HepG2 (cell line): ENCODE data around the gene MAP3K3. TPM values are rescaled to one million over a fixed set of nuclear protein-coding genes. Genes with fewer than 3 reads are reported as not detected.

Experiments used
- ATAC-seq: fragments of 200-7000 bp; cut with Tn5 transposase; 3 replicates; pipeline ENCODE4 v1.9.1; 2020; ENCODE audit warnings: mild to moderate bottlenecking, moderate library complexity
- BruUV-seq: library from RNA; stranded (reverse); fragments of 400-500 nt; replicated peaks from 2 replicates; lab custom pipeline; 2021; lab: Mats Ljungman, UMichigan
- CTCF ChIA-PET: fragments of 300-600 bp; formaldehyde crosslinking; extraction: SDS; loops from one replicate; lab custom pipeline; 2021; ENCODE audit warnings: low total read pairs, inconsistent platforms, low intra/inter-chr PET ratio; lab: Yijun Ruan, JAX
- POLR2A ChIA-PET: fragments of 350-600 bp; sonication (Branson Sonifier 250); formaldehyde crosslinking; loops from one replicate; lab custom pipeline; 2020; ENCODE audit warnings: antibody characterized with exemption, inconsistent platforms; lab: Yijun Ruan, JAX
- DNase-seq: peaks from one replicate; pipeline ENCODE4 v3.0.0-alpha.2; 2015; ENCODE audit warnings: low spot score
- FAIRE-seq: peaks from 3 replicates; lab custom pipeline; 2011; peaks lifted over from hg19 to GRCh38; lab: Jason Lieb, UNC
- H2AFZ ChIP-seq: one replicate; pipeline ENCODE4 v1.6.1; 2011; ENCODE audit warnings: low read length, inconsistent platforms
- H3K27ac ChIP-seq: fragments of 300-600 bp; 3 replicates; pipeline ENCODE4 v1.8.0; 2011; ENCODE audit warnings: mixed run types, mild to moderate bottlenecking, mixed read lengths, low read length, inconsistent platforms; ENCODE audit not compliant: insufficient read depth; ENCODE audit errors: extremely low read length
- H3K27me3 ChIP-seq, 2 experiments: fragments of 200-600 bp in 1 of 2; 2 replicates in 1 of 2; 3 replicates in 1 of 2; pipeline versions ENCODE4 v1.6.0 to v1.8.0; 2011; ENCODE audit warnings: low read length in 2 of 2, mild to moderate bottlenecking in 2 of 2, moderate library complexity in 2 of 2, inconsistent platforms in 1 of 2; ENCODE audit not compliant: insufficient read depth in 2 of 2, control insufficient read depth in 1 of 2
- H3K36me3 ChIP-seq, 2 experiments: fragments of 200-600 bp in 1 of 2; replicated peaks in 1 of 2; 2 replicates in 1 of 2; 3 replicates in 1 of 2; pipeline versions ENCODE4 v1.5.1 to v1.8.0; 2011; ENCODE audit warnings: low read length in 2 of 2, inconsistent platforms in 1 of 2; ENCODE audit not compliant: insufficient read depth in 2 of 2, control insufficient read depth in 1 of 2
- H3K4me1 ChIP-seq: 2 replicates; pipeline ENCODE4 v1.5.1; 2012; ENCODE audit warnings: low read length, inconsistent platforms; ENCODE audit not compliant: insufficient read depth
- H3K4me2 ChIP-seq: 2 replicates; pipeline ENCODE4 v1.6.0; 2011; ENCODE audit warnings: low read depth, low read length, inconsistent platforms
- H3K4me3 ChIP-seq, 3 experiments: fragments of 200-600 bp in 1 of 3; sonication (generic), shearing (Covaris generic) in 1 of 3; replicated peaks in 1 of 3; 2 replicates each; pipeline ENCODE4 v1.5.1; 2011 to 2016; ENCODE audit warnings: low read length in 3 of 3, inconsistent platforms in 2 of 3, low read depth in 2 of 3, mild to moderate bottlenecking in 2 of 3, control low read depth in 1 of 3, mixed read lengths in 1 of 3; ENCODE audit not compliant: insufficient read depth in 1 of 3
- H3K79me2 ChIP-seq: one replicate; pipeline ENCODE4 v1.6.1; 2011; ENCODE audit warnings: low read length, inconsistent platforms; ENCODE audit not compliant: insufficient read depth
- H3K9ac ChIP-seq: 2 replicates; pipeline ENCODE4 v1.6.0; 2011; ENCODE audit warnings: mild to moderate bottlenecking, low read depth, low read length, inconsistent platforms; ENCODE audit not compliant: insufficient read depth
- H3K9me3 ChIP-seq: 2 replicates; pipeline ENCODE4 v1.5.1; 2012; ENCODE audit warnings: mild to moderate bottlenecking, low read length
- H4K20me1 ChIP-seq: 2 replicates; pipeline ENCODE4 v1.6.0; 2011; ENCODE audit warnings: inconsistent platforms, mild to moderate bottlenecking, low read length, moderate library complexity; ENCODE audit not compliant: insufficient read depth
- ARHGAP35 ChIP-seq: sonication (generic); formaldehyde crosslinking; IDR thresholded peaks from 2 replicates; pipeline ENCODE4 v1.9.0; 2022; ENCODE audit warnings: mild to moderate bottlenecking, inconsistent platforms, moderate library complexity, missing genetic modification reagents, borderline replicate concordance
- KDM2A ChIP-seq: sonication (generic); formaldehyde crosslinking; IDR thresholded peaks from 2 replicates; pipeline ENCODE4 v1.4.0; 2020; ENCODE audit warnings: low read depth, missing genetic modification reagents, borderline replicate concordance
- MXD4 ChIP-seq: IDR thresholded peaks from 2 replicates; pipeline ENCODE4 v1.6.1; 2016; ENCODE audit warnings: mild to moderate bottlenecking, missing biosample characterization, missing genetic modification reagents
- PHF8 ChIP-seq: sonication (generic); formaldehyde crosslinking; IDR thresholded peaks from 2 replicates; pipeline ENCODE4 v1.5.0; 2020; ENCODE audit warnings: missing genetic modification reagents
- REL ChIP-seq: sonication (generic); formaldehyde crosslinking; conservative IDR thresholded peaks from 2 replicates; pipeline ENCODE4 v1.8.0; 2022; ENCODE audit warnings: mild to moderate bottlenecking, missing genetic modification reagents, moderate library complexity
- RFX3 ChIP-seq: IDR thresholded peaks from 2 replicates; pipeline ENCODE4 v1.6.1; 2016; ENCODE audit warnings: missing biosample characterization, missing genetic modification reagents
- ZNF160 ChIP-seq: sonication (generic); formaldehyde crosslinking; IDR thresholded peaks from 2 replicates; pipeline ENCODE4 v1.8.0; 2022; ENCODE audit warnings: mild to moderate bottlenecking, inconsistent platforms, missing genetic modification reagents
- ZNF224 ChIP-seq: sonication (generic); formaldehyde crosslinking; IDR thresholded peaks from 2 replicates; pipeline ENCODE4 v1.5.0; 2020; ENCODE audit warnings: mild to moderate bottlenecking, missing genetic modification reagents
- ZNF234 ChIP-seq: sonication (generic); formaldehyde crosslinking; conservative IDR thresholded peaks from 2 replicates; pipeline ENCODE4 v1.5.1; 2020; ENCODE audit warnings: mild to moderate bottlenecking, missing genetic modification reagents
- ZNF598 ChIP-seq: sonication (generic); formaldehyde crosslinking; IDR thresholded peaks from 2 replicates; pipeline ENCODE4 v1.5.1; 2020; ENCODE audit warnings: mild to moderate bottlenecking, missing genetic modification reagents, borderline replicate concordance
- ZNF607 ChIP-seq: sonication (generic); formaldehyde crosslinking; IDR thresholded peaks from 2 replicates; pipeline ENCODE4 v1.5.1; 2020; ENCODE audit warnings: missing genetic modification reagents, mild to moderate bottlenecking, borderline replicate concordance
- ZNF619 ChIP-seq: sonication (generic); formaldehyde crosslinking; IDR thresholded peaks from 2 replicates; pipeline ENCODE4 v1.4.0; 2020; ENCODE audit warnings: mild to moderate bottlenecking, missing genetic modification reagents
- ZNF75D ChIP-seq: sonication (generic); formaldehyde crosslinking; IDR thresholded peaks from 2 replicates; pipeline ENCODE4 v1.8.1; 2023; ENCODE audit warnings: missing genetic modification reagents, mild to moderate bottlenecking, borderline replicate concordance
- ZNF790 ChIP-seq: sonication (generic); formaldehyde crosslinking; IDR thresholded peaks from 2 replicates; pipeline ENCODE4 v1.8.0; 2022; ENCODE audit warnings: missing genetic modification reagents, mild to moderate bottlenecking, borderline replicate concordance
- WGBS: methylation state at CpG from one replicate; pipeline ENCODE4 v1.1.6; 2017; ENCODE audit warnings: low lambda C conversion rate; 5-methylcytosine and 5-hydroxymethylcytosine counted together
- in situ Hi-C: cut with HindIII; loops from 2 replicates; pipeline ENCODE4 v1.10.0; 2017; ENCODE audit warnings: low pct_unique_long_range_greater_than_20kb; ENCODE audit not compliant: extremely low pct_ligation_motif_present
- intact Hi-C: fragments of 100-400 bp; cut with micrococcal nuclease; formaldehyde crosslinking; loops from one replicate; pipeline ENCODE4 v1.10.0; 2022; ENCODE audit not compliant: unreplicated experiment
- polyA plus RNA-seq, 8 experiments: library from polyadenylated mRNA; depleted of rRNA in 3 of 8; stranded (reverse) in 7 of 8; unstranded in 1 of 8; fragments of >200 nt; fragmentation: Illumina TruSeq in 4 of 8; extraction: Trizol in 4 of 8; gene quantifications; 2 replicates each; pipeline versions ENCODE4 v1.2.1 to v1.2.3, GENCODE V29; 2011 to 2016; ENCODE audit warnings: low read depth in 4 of 8, missing spikeins in 1 of 8, mixed read lengths in 1 of 8; ENCODE audit not compliant: insufficient read depth in 1 of 8
- total RNA-seq, 5 experiments: library from RNA; depleted of rRNA; stranded (reverse); fragments of >200 nt; fragmentation: Illumina TruSeq; extraction: Trizol; gene quantifications; 2 replicates each; pipeline ENCODE4 v1.2.3, GENCODE V29; 2016; ENCODE audit warnings: low read depth in 1 of 5
- TF ChIP-seq, protein P1 (sequence below): sonication (generic); formaldehyde crosslinking; IDR thresholded peaks from 2 replicates; pipeline ENCODE4 v1.9.0; 2022; ENCODE audit warnings: missing genetic modification reagents, mild to moderate bottlenecking, borderline replicate concordance
- TF ChIP-seq, protein P2 (sequence below): sonication (generic); formaldehyde crosslinking; IDR thresholded peaks from 2 replicates; pipeline ENCODE4 v1.4.0; 2020; ENCODE audit warnings: missing genetic modification reagents

MAP3K3 gene
- total and polyA plus RNA-seq, 2 of the 13 experiments (the other 11 are each of a cell fraction or from before 2014, with no cell fraction given): 17.7 to 21.8 TPM

DNA sequence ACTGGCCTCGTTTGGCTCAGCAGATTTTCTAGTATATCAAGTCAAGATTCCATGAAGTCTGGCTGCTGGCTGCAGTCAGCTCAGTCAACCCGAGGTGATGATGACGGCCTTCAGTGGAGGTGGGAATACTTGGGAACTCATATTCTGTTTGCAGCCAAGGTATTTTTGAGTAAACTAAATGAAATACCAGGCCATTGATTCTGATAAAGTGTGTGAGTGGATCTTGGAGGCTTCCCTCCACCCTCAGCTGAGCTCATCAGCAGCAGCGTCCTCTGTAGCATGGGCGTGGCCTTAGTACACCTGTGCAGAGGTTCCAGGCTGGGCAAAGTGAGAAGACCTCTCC is 43.5 kb upstream of the MAP3K3 start:
- no peak overlapping the region for H2AFZ ChIP-seq
- BruUV-seq: no TSS peak
- no peaks in the 10 kb centered on the region for H3K27me3 ChIP-seq
- DNase-seq (no peak), FAIRE-seq (no peak), ATAC-seq (peak; percentile 20)
- H3K9ac ChIP-seq: peak overlapping the region; percentile 45
- H3K79me2 ChIP-seq: peaks cover 24% of the 10 kb centered on the region
- ChIA-PET POLR2A (interaction anchor here (0.8 to 3.2 kb wide), 10 partner anchors 15 to 151 kb away, joined by 3 to 28 read pairs (median 4); partner anchors contain the start of genes DCAF7, MAP3K3 and TACO1), CTCF (no interaction called here)
- H3K27ac ChIP-seq: peak overlapping the region; percentile 83
- H4K20me1 ChIP-seq: peaks cover 12% of the 10 kb centered on the region
- H3K4me2 ChIP-seq: peak overlapping the region; percentile 68
- 12% methylated on average over 5 of the region's 5 CpGs for WGBS
- in situ Hi-C loops: no loop called here
- H3K9me3 ChIP-seq: no peaks in the 10 kb centered on the region
- intact Hi-C loops: loop anchor here (2.0 to 10.0 kb wide), 5 partner anchors 28 to 154 kb away; partner anchors contain the start of genes DCAF7, KCNH6 and MAP3K3
- H3K36me3 ChIP-seq: peaks cover 20 to 37% of the 10 kb centered on the region in 2 experiments
- peaks cover 46% of the 10 kb centered on the region for H3K4me1 ChIP-seq
- H3K4me3 ChIP-seq: peak overlapping the region; percentile 3 to 33 (median 8); a peak in 3 of 6 replicates
- 0 out of 2 replicates have a peak, but pooled peaks have one; percentile 33 for TF ChIP-seq ZNF607 (CRISPR knock-in tag)
- TF ChIP-seq ARHGAP35 (CRISPR knock-in tag): 0 out of 2 replicates have a peak, but pooled peaks have one; percentile 13
- TF ChIP-seq, protein P1, sequence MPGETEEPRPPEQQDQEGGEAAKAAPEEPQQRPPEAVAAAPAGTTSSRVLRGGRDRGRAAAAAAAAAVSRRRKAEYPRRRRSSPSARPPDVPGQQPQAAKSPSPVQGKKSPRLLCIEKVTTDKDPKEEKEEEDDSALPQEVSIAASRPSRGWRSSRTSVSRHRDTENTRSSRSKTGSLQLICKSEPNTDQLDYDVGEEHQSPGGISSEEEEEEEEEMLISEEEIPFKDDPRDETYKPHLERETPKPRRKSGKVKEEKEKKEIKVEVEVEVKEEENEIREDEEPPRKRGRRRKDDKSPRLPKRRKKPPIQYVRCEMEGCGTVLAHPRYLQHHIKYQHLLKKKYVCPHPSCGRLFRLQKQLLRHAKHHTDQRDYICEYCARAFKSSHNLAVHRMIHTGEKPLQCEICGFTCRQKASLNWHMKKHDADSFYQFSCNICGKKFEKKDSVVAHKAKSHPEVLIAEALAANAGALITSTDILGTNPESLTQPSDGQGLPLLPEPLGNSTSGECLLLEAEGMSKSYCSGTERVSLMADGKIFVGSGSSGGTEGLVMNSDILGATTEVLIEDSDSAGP: peak; percentile 8
- no peak for TF ChIP-seq RFX3 (CRISPR knock-in tag)
- TF ChIP-seq ZNF619 (CRISPR knock-in tag): 0 out of 2 replicates have a peak, but pooled peaks have one; percentile 22
- TF ChIP-seq ZNF234 (CRISPR knock-in tag): 0 out of 2 replicates have a peak, but pooled peaks have one; percentile 61
- TF ChIP-seq REL (CRISPR knock-in tag): 0 out of 2 replicates have a peak, but pooled peaks have one; percentile 5
- 0 out of 2 replicates have a peak, but pooled peaks have one; percentile 10 for TF ChIP-seq KDM2A (CRISPR knock-in tag)
- no peak for TF ChIP-seq ZNF160 (CRISPR knock-in tag)
- TF ChIP-seq, protein P2, sequence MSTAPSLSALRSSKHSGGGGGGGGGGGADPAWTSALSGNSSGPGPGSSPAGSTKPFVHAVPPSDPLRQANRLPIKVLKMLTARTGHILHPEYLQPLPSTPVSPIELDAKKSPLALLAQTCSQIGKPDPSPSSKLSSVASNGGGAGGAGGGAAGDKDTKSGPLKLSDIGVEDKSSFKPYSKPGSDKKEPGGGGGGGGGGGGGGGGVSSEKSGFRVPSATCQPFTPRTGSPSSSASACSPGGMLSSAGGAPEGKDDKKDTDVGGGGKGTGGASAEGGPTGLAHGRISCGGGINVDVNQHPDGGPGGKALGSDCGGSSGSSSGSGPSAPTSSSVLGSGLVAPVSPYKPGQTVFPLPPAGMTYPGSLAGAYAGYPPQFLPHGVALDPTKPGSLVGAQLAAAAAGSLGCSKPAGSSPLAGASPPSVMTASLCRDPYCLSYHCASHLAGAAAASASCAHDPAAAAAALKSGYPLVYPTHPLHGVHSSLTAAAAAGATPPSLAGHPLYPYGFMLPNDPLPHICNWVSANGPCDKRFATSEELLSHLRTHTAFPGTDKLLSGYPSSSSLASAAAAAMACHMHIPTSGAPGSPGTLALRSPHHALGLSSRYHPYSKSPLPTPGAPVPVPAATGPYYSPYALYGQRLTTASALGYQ: 0 out of 2 replicates have a peak, but pooled peaks have one; percentile 5
- TF ChIP-seq ZNF598 (CRISPR knock-in tag): 0 out of 2 replicates have a peak, but pooled peaks have one; percentile 30
- 0 out of 2 replicates have a peak, but pooled peaks have one; percentile 14 for TF ChIP-seq PHF8 (CRISPR knock-in tag)
- TF ChIP-seq ZNF224 (CRISPR knock-in tag): 0 out of 2 replicates have a peak, but pooled peaks have one; percentile 62
- TF ChIP-seq ZNF75D (CRISPR knock-in tag): no peak
- peak; percentile 3; the same call in 1 of the 2 replicates for TF ChIP-seq MXD4
- no peak for TF ChIP-seq ZNF790 (CRISPR knock-in tag)
